GM21717 (cell line): ENCODE measurements around the gene JOSD1.

Experiments
- ATAC-seq: cut with Tn5 transposase; IDR thresholded peaks from one replicate; pipeline ENCODE4 v1.9.1; 2021; ENCODE audit warnings: mild to moderate bottlenecking, moderate library complexity; ENCODE audit not compliant: unreplicated experiment

Gene JOSD1

GRCh38 chr22:38715176-38715764 lies 14.5 kb upstream of the JOSD1 start:
- no peak for ATAC-seq

GRCh38 chr22:38713921-38714320 lies 13.2 kb upstream of the JOSD1 start:
- ATAC-seq: no peak

- no peak for ATAC-seq
These were observed 11.9 kb upstream of the JOSD1 start for GRCh38 chr22:38712486-38713207.

- no peak for ATAC-seq
These were observed 10.1 kb upstream of the JOSD1 start for GRCh38 chr22:38710866-38711265.

GRCh38 chr22:38710351-38710750 lies 9.6 kb upstream of the JOSD1 start:
- no peak for ATAC-seq

- no peak for ATAC-seq
These were observed 8.6 kb upstream of the JOSD1 start for GRCh38 chr22:38709306-38709705.

GRCh38 chr22:38707984-38708383 lies 7.2 kb upstream of the JOSD1 start:
- no peak for ATAC-seq

- no peak for ATAC-seq
These were observed 6.6 kb upstream of the JOSD1 start for GRCh38 chr22:38707346-38707745.

GRCh38 chr22:38706901-38707195 lies 6.1 kb upstream of the JOSD1 start:
- ATAC-seq: no peak

- ATAC-seq: peak; percentile 7
These were observed 5.6 kb upstream of the JOSD1 start for GRCh38 chr22:38706101-38706900.

- ATAC-seq: peak; percentile 65
These were observed 4.7 kb upstream of the JOSD1 start, which contains the start of gene GTPBP1 for GRCh38 chr22:38705235-38706100. Gene GTPBP1 (plus strand): TSS chr22:38705944. CDS start chr22:38705956, 12 bp downstream.

- no peak for ATAC-seq
These were observed 4.0 kb upstream of the JOSD1 start for GRCh38 chr22:38704654-38705234.

GRCh38 chr22:38700270-38700788 lies 414 bp downstream of the JOSD1 start:
- ATAC-seq: no peak

GRCh38 chr22:38699784-38700183 lies 959 bp downstream of the JOSD1 start:
- ATAC-seq: no peak

- no peak for ATAC-seq
These were observed 1.6 kb downstream of the JOSD1 start for GRCh38 chr22:38699143-38699542.

GRCh38 chr22:38698407-38699094 lies 2.2 kb downstream of the JOSD1 start:
- ATAC-seq: no peak

GRCh38 chr22:38697425-38698089 lies 3.2 kb downstream of the JOSD1 start:
- no peak for ATAC-seq

GRCh38 chr22:38696606-38697424 lies 3.9 kb downstream of the JOSD1 start:
- ATAC-seq: no peak
